ACHN (cell line): Measurements from ENCODE around the gene PTPRE.

Experiments
- DNase-seq: peaks from one replicate; pipeline ENCODE4 v3.0.0-alpha.2; 2015
- in situ Hi-C: cut with HindIII; loops from 2 replicates; pipeline ENCODE4 v1.10.0; 2017; ENCODE audit warnings: low sequenced_read_pairs, low pct_ligation_motif_present, low pct_unique_long_range_greater_than_20kb

The PTPRE gene

DNA sequence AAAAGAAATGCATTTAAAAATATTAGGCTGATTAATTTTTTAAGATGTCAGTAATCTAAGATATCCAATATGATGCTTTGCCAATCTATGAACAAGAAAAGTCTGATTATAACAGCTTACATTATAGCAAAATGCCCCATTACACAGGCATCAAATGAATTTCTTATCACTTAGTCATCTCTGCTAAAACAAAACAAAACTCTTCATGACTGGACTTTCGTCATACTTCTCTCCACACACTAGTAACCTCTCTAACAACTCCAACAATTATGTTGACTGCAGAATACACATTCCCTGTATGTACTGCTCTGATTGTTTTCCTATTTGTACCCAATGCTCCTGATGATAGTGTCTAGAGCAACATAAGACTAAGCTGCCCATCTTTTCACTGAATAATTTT is 223.1 kb downstream of the PTPRE start:
- in situ Hi-C loops = no loop called here
- no peak for DNase-seq
